AG09309 (cell line): Measurements from ENCODE around the gene ACP5.
"Not testable (repeated sequence)": the region's sequence is repeated elsewhere in the genome, so short reads cannot be mapped to it uniquely, and the experiment has no call there.

Source experiments
- DNase-seq: peaks from one replicate; pipeline ENCODE4 v3.0.0-alpha.2; 2010; ENCODE audit warnings: low read depth
- H3K4me3 ChIP-seq: 2 replicates; pipeline ENCODE4 v1.5.1; 2011; ENCODE audit warnings: mild to moderate bottlenecking, low read depth, low read length, moderate library complexity; ENCODE audit not compliant: control insufficient read depth
- CTCF ChIP-seq: IDR thresholded peaks from 2 replicates; pipeline ENCODE4 v1.5.1; 2011; ENCODE audit warnings: mild to moderate bottlenecking, low read depth, low read length, inconsistent platforms; ENCODE audit not compliant: insufficient read depth, control insufficient read depth; ENCODE audit errors: missing control alignments

ACP5 gene

GRCh38 chr19:11612816-11613511 lies 35.5 kb upstream of the ACP5 start:
- DNase-seq, result no peak
- no peak for TF ChIP-seq CTCF
- H3K4me3 ChIP-seq, result no peak overlapping the region

- no peak overlapping the region for H3K4me3 ChIP-seq
- no peak for DNase-seq
- no peak for TF ChIP-seq CTCF
These were observed 34.3 kb upstream of the ACP5 start for GRCh38 chr19:11611730-11612129.

GRCh38 chr19:11606484-11606883 lies 29.0 kb upstream of the ACP5 start:
- TF ChIP-seq CTCF, result no peak
- DNase-seq, result no peak
- no peak overlapping the region for H3K4me3 ChIP-seq

- H3K4me3 ChIP-seq, result not testable (repeated sequence)
These were observed 22.3 kb upstream of the ACP5 start for GRCh38 chr19:11599704-11600103.

GRCh38 chr19:11598746-11599145 lies 21.3 kb upstream of the ACP5 start:
- DNase-seq, result no peak
- TF ChIP-seq CTCF, result no peak
- no peak overlapping the region for H3K4me3 ChIP-seq

More at GRCh38 chr19:11599704-11600103, 22.3 kb upstream of the ACP5 start:
- not testable (repeated sequence) for DNase-seq

GRCh38 chr19:11598103-11598483 lies 20.6 kb upstream of the ACP5 start:
- peak overlapping the region; percentile 98 for H3K4me3 ChIP-seq
- TF ChIP-seq CTCF, result no peak
- no peak for DNase-seq

- DNase-seq, result peak; percentile 92
- TF ChIP-seq CTCF, result peak; percentile 7
- peak within 1 kb of the TSS; percentile 98 for H3K4me3 ChIP-seq
These were observed 20.0 kb upstream of the ACP5 start, which contains the start of gene ZNF627 for GRCh38 chr19:11597202-11598102. Gene ZNF627 (plus strand): TSS chr19:11597483. CDS start chr19:11597628, 145 bp downstream.
